AG08395 (cell line): Measurements from ENCODE around the gene GOSR1.
"Not testable (repeated sequence)": the region's sequence is repeated elsewhere in the genome, so short reads cannot be mapped to it uniquely, and the experiment has no call there.

Experiments
- DNase-seq: peaks from one replicate; pipeline ENCODE4 v3.0.0; 2012; ENCODE audit warnings: mixed read lengths, low spot score

GOSR1 gene

DNA sequence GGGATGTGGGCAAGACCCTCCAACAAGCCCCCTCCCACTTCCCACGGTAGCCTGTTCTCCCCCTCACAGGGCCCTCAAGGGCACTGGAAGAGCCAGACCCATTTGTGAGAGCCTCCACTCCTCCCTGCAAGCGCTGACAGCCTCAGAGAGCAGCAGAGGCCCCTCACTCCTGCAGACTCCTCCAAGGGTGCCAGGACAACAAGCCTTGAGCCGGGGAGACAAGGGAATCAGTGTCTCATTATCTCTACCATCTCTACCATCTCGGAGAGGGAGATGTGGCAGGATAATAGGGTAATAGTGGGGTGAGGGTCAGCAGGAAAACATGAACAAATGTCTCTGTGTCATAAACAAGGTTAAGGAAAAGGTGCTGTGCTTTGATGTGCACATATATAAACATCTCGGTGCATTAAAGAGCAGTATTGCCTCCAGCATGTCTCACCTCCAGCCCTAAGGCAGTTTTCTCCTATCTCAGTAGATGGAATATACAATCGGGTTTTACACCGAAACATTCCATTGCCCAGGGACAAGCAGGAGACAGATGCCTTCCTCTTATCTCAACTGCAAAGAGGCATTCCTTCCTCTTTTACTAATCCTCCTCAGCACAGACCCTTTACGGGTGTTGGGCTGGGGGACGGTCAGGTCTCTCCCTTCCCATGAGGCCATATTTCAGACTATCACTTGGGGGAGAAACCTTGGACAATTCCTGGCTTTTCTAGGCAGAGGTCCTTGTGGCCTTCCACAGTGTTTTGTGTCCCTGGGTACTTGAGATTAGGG is 86.1 kb downstream of the GOSR1 start:
- DNase-seq: not testable (repeated sequence)

DNA sequence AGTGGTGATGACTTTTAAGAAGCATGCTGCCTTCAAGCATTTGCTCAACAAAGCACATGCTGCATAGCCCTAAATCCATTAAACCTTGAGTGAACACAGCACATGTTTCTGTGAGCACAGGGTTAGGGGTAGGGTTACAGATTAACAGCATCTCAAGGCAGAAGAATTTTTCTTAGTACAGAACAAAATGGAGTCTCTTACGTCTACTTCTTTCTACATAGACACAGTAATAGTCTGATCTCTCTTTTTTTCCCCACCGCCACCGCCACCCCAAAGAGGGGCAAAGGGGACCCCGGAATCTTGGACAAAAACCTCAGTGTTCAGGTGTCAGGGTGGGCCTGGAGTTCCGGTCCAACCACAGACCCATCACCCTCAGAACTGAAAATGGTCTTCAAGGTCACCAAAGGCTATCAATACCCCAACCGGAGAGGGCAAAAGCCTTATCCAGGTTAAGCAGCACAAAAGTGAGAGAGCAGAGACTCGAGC is 86.7 kb downstream of the GOSR1 start:
- not testable (repeated sequence) for DNase-seq

DNA sequence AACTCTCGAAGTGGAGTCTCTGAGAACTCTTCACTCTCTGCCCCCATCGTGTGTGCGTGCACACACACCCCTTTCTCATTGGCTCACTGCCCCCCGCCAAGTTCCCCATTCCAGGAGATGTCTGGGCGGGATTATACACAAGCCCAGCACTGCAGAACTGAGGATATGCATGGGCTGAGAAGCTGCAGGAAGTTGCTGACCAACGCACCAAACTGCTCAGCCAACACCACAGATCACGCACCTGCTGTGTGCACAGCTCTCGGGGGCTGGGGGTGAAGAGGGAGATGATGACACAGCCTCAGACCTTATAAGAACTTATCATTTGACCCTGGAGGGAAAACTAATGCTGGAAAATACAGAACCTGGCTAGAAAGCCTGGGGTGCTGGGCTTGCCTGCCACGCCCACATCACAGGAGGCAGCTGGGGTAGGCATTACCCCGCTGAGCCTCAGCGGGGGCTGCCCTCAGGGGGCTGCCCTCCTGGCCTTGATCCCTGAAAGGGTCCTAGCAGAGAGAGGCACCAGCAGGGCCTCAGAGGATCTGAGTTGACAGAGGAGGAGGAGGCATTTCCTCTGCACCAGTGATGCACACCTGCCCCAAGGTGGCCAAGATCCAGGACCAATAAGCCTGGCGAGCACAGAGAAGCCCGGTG is 87.3 kb downstream of the GOSR1 start:
- not testable (repeated sequence) for DNase-seq

DNA sequence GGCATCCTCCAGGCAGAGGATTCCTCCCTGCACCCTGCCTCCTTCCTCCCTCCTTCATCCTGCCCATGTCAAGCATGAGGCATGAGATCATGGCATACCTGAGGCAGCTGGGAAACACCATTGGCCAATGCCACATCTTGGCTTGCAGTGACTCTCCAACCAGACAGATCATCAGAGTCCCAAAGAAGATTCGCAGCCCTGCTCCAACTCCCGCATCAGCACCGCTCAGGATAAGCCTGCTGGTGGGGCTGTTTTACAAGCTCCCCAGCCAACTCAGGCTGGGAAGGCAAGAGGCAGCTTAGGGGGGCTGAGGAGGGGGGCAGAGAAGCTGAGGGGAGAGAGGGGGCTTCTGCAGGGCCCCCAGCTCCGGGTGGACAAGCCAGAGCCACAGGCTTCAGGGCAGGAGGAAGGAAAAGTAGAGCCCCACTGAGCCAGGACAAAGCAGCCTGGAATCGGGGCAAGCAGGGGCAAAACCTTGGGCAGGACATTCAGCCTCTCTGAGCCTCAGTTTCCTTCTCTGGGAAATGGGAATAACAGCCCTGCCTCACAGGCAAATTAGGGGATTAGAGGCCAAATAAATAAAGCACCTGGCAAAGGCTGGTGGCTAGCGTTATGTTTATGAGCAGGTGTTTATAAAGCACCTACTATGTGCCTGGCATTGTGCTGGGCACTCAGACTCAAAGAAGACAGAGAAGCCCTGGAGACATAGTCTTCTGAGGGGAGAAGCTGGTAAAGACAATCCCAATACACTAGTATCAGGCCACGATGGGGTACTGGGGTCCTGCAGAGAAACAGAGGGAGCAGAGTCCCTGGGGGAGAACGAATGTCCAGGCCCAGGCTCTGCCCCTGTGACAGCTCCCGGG is 88.1 kb downstream of the GOSR1 start:
- DNase-seq: no peak

DNA sequence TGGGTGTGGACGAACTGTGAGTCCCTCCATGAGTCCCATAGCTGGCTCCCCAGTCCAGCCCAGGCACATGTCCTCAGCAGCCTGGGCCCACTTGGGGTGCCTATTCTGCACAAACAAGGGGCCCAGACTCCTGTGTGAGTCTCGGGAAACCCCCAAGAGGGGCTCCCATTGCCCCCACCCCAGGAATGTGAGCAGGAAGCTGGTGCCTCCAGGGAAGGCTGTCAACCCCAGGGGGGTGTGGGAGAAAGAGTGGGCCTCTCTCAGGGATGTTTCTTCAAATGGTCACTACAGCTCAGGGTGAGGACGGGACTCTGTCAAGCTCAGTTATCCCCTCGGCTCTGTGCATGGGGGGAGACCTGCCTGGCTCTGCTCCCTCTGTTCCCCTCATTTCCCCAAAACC is 88.9 kb downstream of the GOSR1 start:
- not testable (repeated sequence) for DNase-seq

DNA sequence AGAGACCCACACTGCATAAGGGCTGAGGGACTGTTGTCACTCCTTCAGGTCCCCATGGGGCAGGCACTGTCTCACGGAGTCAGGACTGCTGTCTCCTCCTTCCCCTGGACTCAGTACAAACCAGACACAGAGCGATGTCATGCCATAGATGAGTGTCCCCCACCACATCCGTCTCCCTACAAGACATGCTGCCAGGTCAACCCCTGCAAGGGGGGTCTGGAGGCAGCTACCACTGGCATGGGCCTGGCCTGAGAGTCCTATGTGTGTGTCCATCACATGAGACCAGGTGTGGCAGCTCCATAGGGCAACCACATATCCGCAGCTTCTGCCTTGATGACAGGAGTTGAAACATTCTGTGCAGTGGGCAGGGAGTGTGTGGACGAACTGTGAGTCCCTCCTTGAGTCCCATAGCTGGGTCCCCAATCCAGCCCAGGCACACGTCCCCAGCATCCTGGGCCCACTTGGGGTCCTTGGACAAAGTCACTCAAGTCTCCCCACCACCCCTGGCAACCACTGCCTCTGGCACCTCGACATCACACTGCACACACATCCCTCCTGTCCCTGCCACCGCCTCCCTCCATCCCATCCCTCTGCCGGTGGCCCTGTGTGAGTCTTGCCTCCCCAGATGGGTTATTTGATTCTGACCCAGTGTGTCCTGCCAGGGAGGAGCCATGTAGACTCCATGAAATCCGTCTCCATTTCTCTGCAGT is 89.5 kb downstream of the GOSR1 start:
- not testable (repeated sequence) for DNase-seq

DNA sequence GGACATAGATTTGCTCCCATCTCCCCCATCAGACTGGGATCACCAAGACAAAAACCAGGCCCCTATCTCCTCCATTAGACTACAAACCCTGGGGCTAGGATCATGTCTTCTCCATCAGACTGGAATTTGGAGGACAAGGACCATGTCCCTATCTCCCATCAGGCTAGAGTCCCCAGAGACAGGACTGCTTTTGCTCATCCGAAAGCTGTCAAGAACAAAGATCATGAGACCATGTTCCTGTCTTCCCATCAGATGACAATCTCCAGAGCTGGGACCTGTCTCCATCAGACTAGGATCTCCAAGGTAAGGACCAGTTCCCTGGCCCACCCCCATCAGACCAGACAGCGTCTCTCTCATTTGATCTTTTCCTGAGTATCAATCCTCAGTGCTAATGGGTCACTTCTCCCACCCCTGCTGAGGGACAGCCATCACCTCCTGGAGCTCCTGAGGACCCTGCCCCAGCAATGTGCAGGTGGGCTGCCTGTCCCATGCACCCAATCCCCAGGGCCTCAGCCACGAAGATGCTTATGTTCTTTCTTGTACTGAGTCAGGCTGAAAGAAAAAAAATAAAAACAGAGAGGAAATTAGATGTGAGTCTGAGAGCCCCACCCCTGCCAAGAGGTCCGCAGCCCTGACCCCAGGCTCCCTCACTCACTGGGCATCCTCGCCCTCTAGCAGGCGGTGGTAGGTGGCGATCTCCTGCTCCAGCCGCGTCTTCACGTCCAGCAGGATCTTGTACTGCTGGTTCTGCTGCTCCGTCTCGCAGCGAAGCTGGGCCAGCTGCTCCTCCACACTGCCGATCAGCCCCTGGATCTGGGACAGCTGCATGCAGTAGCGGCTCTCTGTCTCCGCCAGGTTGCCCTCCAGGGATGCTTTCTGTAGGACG is 90.3 kb downstream of the GOSR1 start:
- DNase-seq: no peak

DNA sequence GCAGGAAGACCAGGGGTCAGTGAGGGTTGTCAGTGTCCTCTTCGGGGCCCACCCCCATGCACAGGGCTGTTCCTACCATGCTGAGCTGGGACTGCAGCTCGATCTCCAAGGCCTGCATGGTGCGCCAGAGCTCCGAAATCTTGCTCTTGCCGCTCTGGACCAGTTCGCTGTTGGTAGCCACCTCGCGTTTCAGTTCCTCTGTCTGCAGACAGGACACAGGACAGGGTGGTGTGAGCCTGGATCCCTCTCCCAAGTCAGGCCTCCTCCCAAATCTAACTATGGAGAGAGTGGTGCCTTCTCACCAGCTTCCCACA is 90.9 kb downstream of the GOSR1 start:
- no peak for DNase-seq

DNA sequence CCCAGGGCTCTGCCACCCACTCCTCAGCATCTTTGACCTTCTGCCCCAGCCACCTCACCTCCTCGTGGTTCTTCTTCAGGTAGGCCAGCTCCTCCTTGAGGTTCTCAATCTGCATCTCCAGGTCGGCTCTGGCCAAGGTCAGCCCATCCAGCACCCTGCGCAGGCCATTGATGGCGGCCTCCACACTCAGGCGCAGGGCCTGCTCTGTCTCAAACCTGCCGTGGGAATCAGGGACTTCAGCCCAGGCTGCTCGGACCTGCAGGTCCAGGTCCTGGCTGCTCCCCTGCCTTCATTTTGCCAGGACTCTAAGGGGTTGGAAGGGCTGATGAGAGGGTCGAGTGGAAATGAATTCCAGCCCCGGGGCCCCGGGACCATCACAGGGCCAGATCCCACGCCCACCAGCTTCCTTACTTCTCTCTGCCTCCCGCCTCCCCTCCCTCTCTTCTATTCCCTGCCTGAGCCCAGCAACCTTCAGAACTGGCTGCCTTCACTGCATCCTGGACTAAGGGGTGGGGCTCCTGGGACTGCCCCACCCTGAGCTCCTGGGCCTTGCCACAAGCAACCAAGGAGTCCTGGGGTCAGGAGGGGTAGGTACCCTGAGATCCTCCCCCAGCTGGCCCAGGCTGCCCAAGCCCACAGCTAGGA is 92.4 kb downstream of the GOSR1 start:
- not testable (repeated sequence) for DNase-seq

DNA sequence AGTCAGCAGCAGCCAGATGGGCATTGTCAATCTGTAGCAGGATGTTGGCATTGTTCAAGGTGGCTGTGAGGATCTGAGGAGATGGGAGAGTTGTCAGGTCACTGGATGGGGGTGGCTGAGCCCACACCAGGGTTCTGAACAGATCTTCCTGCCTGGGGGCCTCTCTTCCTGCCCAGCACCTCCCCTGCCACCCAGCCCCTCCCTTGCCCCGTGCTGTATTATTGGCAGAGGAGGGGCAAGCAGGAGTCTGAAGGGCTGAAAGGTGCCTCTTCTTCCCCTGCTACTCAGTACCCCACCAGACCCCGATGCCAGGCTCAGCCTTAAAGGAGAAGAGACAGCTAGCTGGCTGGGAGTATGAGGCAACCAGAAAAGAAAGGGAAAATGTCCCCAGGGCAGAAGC is 93.0 kb downstream of the GOSR1 start:
- no peak for DNase-seq

DNA sequence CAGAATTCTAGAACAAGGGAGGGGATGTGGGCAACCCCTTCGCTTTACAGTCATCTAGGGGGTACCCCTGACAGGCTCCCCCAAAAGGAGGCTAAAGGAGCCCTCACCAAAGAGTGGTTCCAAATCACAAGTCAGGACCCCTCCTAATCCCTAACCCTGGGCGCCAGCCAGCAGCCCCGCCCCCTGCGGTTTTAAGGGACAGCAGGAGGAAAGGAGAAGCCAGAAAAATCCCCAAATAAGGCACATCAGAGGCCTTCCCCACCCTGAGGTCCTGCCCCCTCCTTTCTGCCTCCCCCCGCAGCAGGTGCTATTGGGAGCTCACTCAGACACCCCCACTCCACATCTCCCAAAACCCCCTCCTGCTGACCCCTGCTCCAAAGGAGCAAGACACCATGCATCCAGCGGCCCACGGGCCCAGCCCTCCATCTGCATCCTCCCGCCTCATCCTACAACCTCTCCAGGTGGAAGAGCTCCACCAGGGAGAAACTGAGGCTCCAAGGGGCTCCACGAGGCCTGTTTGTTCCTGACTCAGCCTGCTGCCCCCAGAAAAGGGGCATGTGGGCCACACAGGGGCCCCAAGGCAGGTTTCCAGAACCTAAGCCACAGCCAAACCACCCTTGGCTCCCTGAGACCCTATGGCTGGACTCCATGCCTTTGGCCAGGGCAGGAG is 93.5 kb downstream of the GOSR1 start:
- no peak for DNase-seq

DNA sequence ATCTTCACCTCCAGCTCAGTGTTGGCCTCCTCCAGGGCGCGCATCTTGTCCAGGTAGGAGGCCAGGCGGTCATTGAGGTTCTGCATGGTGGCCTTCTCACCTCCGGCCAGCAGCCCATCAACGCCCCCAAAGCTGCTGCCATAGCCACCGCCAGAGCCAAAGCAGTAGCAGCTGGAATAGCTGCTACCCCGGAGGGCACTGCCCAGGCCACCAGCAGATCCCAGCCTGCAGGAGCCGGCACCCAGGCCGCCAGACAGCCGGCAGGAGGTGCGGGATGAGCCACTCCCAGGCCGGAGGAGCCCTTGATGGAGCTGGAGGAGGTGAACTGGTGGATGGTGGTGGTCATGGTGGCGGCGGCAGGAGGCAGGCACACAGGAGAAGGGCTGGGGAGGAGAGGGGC is 94.2 kb downstream of the GOSR1 start:
- not testable (repeated sequence) for DNase-seq

DNA sequence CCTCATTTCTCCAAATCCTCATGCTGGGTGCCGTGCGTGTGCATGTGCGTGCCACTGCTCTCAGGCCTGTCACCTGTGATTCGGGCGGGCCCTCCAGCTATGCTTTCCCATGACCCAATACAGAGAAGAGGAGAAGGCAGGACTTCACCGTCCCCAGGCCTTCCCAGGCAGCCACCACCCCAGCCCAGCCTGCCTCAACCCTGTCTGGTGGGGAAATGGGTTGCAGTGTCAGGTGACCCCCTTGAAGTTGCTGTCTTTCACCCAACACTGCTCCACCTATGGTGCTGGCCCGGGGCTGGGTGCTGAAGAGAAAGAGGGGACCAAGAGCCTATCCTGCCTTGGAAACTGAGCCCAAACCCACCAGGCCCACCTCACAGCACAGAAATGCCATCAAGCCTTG is 94.7 kb downstream of the GOSR1 start:
- no peak for DNase-seq

DNA sequence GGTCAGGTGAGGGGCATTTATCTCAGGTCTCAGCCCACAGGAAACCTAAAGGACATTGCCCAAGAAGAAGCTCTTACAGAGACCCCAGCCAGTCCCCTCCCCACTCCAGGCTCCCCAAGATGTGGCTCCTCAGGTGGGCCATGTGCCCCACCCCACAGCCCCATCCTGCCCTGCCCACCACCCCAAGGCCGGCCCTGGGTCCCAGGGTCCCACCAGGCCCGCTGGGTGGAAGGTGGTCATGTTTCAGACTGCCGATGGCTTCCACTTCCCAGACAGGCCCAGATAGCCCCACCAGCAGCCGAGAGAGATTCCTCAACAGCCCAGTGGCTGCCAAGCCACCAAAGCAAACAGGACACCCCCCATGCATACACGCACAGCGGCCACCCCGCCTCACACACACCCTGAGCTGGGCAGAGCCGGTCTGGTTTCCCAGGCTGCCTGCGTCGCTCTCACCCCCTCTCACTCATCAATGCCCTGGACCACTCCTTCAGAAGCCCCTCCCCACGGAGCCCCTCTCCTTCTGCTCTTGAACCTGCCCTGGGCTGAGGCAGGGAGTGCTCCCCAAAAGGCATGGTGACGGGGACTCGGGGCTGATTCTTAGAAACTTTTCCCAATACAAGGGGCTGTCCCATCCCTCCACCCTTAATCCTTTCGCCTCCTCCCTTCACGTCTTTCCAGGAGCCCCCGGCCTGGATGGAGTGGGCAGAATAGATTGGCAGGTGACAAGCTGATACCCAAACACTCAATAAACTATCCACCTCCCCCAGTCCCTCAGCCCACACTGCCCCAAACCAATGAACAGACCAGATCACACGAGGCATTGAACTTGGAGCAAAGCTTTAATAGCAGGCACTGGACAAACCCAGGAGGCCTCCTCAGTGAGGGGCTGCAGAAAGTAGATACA is 95.7 kb downstream of the GOSR1 start:
- DNase-seq: not testable (repeated sequence)

DNA sequence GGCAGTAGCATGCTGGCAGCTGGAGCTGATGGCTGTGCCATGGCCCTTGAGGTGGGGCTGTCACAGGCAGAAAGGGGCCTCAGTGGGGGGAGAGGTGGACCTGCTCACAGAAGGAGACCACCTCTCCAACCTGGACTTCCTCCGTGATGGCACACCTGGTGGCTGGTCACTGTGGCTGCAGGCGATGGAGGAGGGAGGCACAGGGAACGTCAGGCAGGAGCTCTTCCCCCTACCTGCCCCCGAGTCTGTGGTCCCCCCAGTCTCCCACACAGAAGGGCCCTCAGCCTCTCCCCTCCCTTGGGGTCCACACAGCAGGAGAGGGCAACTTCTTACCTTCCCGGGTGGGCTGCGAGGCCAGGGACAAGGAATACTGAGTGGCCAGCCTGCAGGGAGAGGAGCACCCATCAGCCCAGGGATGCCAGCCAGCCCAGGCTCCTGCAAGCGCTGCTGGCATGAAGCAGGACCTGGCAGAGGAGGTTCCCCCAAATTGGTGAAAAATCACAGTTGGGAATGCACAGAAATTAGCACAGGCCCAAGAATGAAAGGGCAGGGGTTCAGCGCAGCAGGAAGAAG is 96.5 kb downstream of the GOSR1 start:
- DNase-seq: no peak

DNA sequence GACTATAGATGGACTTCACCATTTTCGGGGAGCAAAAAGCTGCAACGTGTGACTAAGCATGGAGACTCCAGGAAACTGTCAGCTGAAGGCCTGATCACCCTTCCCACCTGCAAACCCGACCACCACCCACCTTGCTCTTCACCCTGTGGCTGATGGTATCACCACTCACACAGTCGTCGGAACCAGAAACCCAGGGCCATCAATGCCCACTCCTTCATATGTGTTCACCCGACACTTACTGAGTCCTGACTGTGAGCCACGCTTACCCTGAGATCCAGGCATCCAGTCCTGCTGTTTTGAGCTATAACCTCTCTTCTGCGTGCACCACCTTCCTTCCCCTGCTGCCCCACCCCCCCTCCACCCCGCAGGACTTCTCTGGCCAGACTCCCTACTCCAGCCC is 97.1 kb downstream of the GOSR1 start:
- DNase-seq: not testable (repeated sequence)

DNA sequence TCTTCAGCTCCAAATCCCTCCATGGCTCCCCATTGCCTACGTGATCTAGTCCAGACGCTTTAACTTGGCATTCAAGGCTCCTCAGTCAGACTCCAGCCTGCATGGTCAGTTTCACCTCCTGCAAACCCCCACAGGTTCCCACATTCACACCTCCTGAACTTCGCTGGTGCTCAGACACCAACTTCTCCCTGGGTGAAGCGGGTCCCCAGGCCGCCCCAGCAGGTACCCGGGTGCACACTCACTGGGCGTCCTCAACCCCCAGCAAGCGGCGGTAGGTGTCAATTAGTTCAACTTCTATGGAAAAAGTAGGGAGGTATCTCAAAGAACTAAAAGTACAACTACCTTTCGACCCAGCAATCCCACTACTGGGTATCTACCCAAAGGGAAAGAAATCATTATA is 97.6 kb downstream of the GOSR1 start:
- not testable (repeated sequence) for DNase-seq

DNA sequence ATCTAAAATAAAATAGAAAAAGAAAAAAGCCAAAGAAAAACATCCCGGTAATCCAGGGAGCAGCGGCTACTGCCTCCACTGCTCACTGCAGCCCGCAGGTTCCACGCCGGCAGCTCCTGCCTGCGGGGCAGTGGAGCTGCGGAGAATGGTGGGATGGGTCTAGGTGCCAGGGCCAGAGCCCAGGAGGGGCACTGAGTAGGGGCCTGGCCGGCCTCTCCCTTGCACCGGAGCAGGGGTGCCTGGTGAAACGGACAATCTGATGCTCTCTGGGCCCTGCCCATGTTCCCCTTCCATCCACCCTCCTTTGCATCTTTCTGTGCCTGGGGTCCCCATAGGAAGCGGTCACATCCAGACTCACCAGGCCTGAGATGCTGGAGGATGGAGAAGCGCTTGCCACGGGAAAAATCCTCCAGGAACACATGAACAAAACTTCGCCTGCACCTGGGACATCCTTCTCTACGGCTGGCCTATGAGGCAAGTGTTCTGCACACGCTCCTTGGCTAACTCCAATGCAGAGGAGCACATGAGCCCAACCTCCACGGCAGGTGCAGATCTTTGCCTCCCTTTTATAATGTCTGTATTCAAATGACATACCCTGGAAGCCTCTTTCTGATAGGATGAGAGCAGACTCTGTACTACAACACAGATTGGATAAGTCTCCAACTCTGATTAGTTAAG is 98.6 kb downstream of the GOSR1 start:
- not testable (repeated sequence) for DNase-seq
